HEK293 (cell line): Measurements from ENCODE around the gene ANKRD11.
"Not testable (repeated sequence)": the region's sequence is repeated elsewhere in the genome, so short reads cannot be mapped to it uniquely, and the experiment has no call there.

ENCODE experiments used
- CTCF ChIA-PET: fragments of 350-600 bp; formaldehyde crosslinking; extraction: SDS; loops from one replicate; lab custom pipeline; 2021; ENCODE audit warnings: antibody characterized with exemption; lab: Yijun Ruan, JAX
- POLR2A ChIA-PET: fragments of 300-600 bp; formaldehyde crosslinking; extraction: SDS; loops from one replicate; lab custom pipeline; 2020; ENCODE audit warnings: antibody characterized with exemption, inconsistent platforms; lab: Yijun Ruan, JAX
- H3K27ac ChIP-seq: fragments of 200-500 bp; sonication (Bioruptor generic); 2 replicates; pipeline ENCODE4 v1.5.1; 2014; ENCODE audit warnings: low read depth, low read length, control low read depth, inconsistent platforms; ENCODE audit errors: extremely low read depth
- H3K36me3 ChIP-seq, 2 experiments: fragments of 200-500 bp in 1 of 2; sonication (Bioruptor generic) in 1 of 2; 1 replicate in 1 of 2; 2 replicates in 1 of 2; pipeline ENCODE4 v1.5.1; 2014 to 2017; ENCODE audit warnings: inconsistent platforms in 2 of 2, low read length in 2 of 2; ENCODE audit not compliant: control insufficient read depth in 2 of 2, insufficient read depth in 1 of 2
- H3K4me1 ChIP-seq: fragments of 200-500 bp; sonication (Bioruptor generic); 2 replicates; pipeline ENCODE4 v1.5.1; 2014; ENCODE audit warnings: mild to moderate bottlenecking, low read length, inconsistent platforms; ENCODE audit not compliant: control insufficient read depth, insufficient read depth
- H3K4me3 ChIP-seq: 2 replicates; pipeline ENCODE4 v1.5.1; 2011; ENCODE audit warnings: low read depth, mild to moderate bottlenecking, control low read depth, low read length, moderate library complexity
- H3K9me3 ChIP-seq: fragments of 200-500 bp; sonication (Bioruptor generic); 2 replicates; pipeline ENCODE4 v1.5.1; 2014; ENCODE audit warnings: low read depth, low read length, inconsistent platforms; ENCODE audit not compliant: control insufficient read depth, insufficient read depth
- GFI1B ChIP-seq: fragments of 450-650 bp; formaldehyde crosslinking; IDR thresholded peaks from 2 replicates; pipeline ENCODE4 v1.5.1; 2016; ENCODE audit warnings: missing biosample characterization, missing genetic modification characterization
- ZBTB1 ChIP-seq: fragments of 450-650 bp; formaldehyde crosslinking; IDR thresholded peaks from 2 replicates; pipeline ENCODE4 v1.5.1; 2016; ENCODE audit warnings: missing biosample characterization, missing genetic modification characterization
- ZBTB20 ChIP-seq: fragments of 450-650 bp; formaldehyde crosslinking; IDR thresholded peaks from 2 replicates; pipeline ENCODE4 v1.5.1; 2016; ENCODE audit warnings: missing biosample characterization, missing genetic modification characterization
- ZNF132 ChIP-seq: fragments of 450-650 bp; formaldehyde crosslinking; IDR thresholded peaks from 2 replicates; pipeline ENCODE4 v1.5.1; 2017; ENCODE audit warnings: missing biosample characterization, missing genetic modification characterization, borderline replicate concordance
- ZNF133 ChIP-seq: fragments of 450-650 bp; formaldehyde crosslinking; IDR thresholded peaks from 2 replicates; pipeline ENCODE4 v1.5.1; 2016; ENCODE audit warnings: missing biosample characterization, missing genetic modification characterization
- ZNF140 ChIP-seq: fragments of 450-650 bp; formaldehyde crosslinking; IDR thresholded peaks from 2 replicates; pipeline ENCODE4 v1.5.1; 2016; ENCODE audit warnings: missing biosample characterization, missing genetic modification characterization
- ZNF24 ChIP-seq: fragments of 450-650 bp; formaldehyde crosslinking; IDR thresholded peaks from 2 replicates; pipeline ENCODE4 v1.5.1; 2016; ENCODE audit warnings: missing biosample characterization, missing genetic modification characterization
- ZNF324 ChIP-seq: fragments of 450-650 bp; formaldehyde crosslinking; IDR thresholded peaks from 2 replicates; pipeline ENCODE4 v1.5.1; 2016; ENCODE audit warnings: missing biosample characterization, missing genetic modification characterization
- ZNF354C ChIP-seq: fragments of 450-650 bp; formaldehyde crosslinking; IDR thresholded peaks from 2 replicates; pipeline ENCODE4 v1.5.1; 2016; ENCODE audit warnings: missing biosample characterization, missing genetic modification characterization, low read depth, borderline replicate concordance
- ZNF514 ChIP-seq: fragments of 450-650 bp; formaldehyde crosslinking; IDR thresholded peaks from 2 replicates; pipeline ENCODE4 v1.5.1; 2016; ENCODE audit warnings: missing biosample characterization, missing genetic modification characterization
- ZNF624 ChIP-seq: fragments of 450-650 bp; formaldehyde crosslinking; IDR thresholded peaks from 2 replicates; pipeline ENCODE4 v1.5.1; 2017; ENCODE audit warnings: missing biosample characterization, missing genetic modification characterization
- ZNF658 ChIP-seq: fragments of 450-650 bp; formaldehyde crosslinking; IDR thresholded peaks from 2 replicates; pipeline ENCODE4; 2016; ENCODE audit warnings: missing biosample characterization, missing genetic modification characterization
- ZNF785 ChIP-seq: fragments of 450-650 bp; formaldehyde crosslinking; IDR thresholded peaks from 2 replicates; pipeline ENCODE4 v1.5.1; 2016; ENCODE audit warnings: missing biosample characterization, missing genetic modification characterization
- TF ChIP-seq, protein P1 (sequence below): fragments of 450-650 bp; formaldehyde crosslinking; optimal IDR thresholded peaks from 2 replicates; pipeline ENCODE3; 2016; ENCODE audit warnings: missing biosample characterization, mild to moderate bottlenecking, missing genetic modification characterization
- TF ChIP-seq, protein P2 (sequence below): fragments of 450-650 bp; formaldehyde crosslinking; IDR thresholded peaks from 2 replicates; pipeline ENCODE4 v1.5.1; 2016; ENCODE audit warnings: missing biosample characterization, missing genetic modification characterization
- TF ChIP-seq, protein P3 (sequence below): fragments of 450-650 bp; formaldehyde crosslinking; IDR thresholded peaks from 2 replicates; pipeline ENCODE4 v1.5.1; 2016; ENCODE audit warnings: missing biosample characterization, missing genetic modification characterization

The ANKRD11 gene

DNA sequence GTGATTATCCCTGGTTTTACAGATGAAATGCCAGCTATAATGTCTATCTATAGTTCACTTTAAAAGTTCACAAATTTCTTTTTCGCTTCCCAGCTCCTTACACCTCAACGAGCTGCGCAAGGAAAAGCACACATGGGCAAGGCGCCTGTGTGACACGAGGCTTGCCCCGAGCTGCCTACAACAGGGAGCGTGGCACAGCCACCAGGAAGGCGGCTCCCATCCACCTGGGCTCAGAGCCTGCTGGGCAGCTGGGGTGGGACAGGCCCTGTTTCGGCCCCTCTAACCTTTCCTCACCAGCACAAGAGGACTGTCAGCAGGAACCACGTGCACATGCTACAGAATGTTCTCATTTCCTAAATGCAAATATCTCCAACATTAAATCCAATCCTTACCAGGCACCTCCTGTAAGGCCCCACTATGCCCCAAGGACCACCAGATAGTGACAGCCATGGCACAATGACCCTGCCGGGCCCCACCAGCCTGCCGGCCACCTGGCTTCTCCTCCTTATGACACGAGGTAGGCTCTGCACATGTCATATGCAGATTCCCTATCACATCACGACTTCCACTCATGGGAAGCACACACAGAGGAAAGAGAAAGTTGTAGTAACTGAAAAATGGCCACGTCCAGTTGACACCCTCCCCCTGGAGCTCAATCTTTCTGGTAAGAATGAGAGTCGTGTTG lies 180.8 kb downstream of the ANKRD11 start (continued):
- no peak for TF ChIP-seq ZNF658 (tag by site-specific recombination)
- TF ChIP-seq, protein P1, sequence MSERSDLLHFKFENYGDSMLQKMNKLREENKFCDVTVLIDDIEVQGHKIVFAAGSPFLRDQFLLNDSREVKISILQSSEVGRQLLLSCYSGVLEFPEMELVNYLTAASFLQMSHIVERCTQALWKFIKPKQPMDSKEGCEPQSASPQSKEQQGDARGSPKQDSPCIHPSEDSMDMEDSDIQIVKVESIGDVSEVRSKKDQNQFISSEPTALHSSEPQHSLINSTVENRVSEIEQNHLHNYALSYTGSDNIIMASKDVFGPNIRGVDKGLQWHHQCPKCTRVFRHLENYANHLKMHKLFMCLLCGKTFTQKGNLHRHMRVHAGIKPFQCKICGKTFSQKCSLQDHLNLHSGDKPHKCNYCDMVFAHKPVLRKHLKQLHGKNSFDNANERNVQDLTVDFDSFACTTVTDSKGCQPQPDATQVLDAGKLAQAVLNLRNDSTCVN (tag by site-specific recombination) = no peak
- no peak for TF ChIP-seq ZNF624 (tag by site-specific recombination)
- no peak for TF ChIP-seq ZNF514
- TF ChIP-seq ZBTB20 (tag by site-specific recombination) = no peak
- no peak for TF ChIP-seq ZBTB1 (tag by site-specific recombination)
- no peak for TF ChIP-seq ZNF24 (tag by site-specific recombination)
- no peak for TF ChIP-seq GFI1B
- TF ChIP-seq ZNF132 = no peak

DNA sequence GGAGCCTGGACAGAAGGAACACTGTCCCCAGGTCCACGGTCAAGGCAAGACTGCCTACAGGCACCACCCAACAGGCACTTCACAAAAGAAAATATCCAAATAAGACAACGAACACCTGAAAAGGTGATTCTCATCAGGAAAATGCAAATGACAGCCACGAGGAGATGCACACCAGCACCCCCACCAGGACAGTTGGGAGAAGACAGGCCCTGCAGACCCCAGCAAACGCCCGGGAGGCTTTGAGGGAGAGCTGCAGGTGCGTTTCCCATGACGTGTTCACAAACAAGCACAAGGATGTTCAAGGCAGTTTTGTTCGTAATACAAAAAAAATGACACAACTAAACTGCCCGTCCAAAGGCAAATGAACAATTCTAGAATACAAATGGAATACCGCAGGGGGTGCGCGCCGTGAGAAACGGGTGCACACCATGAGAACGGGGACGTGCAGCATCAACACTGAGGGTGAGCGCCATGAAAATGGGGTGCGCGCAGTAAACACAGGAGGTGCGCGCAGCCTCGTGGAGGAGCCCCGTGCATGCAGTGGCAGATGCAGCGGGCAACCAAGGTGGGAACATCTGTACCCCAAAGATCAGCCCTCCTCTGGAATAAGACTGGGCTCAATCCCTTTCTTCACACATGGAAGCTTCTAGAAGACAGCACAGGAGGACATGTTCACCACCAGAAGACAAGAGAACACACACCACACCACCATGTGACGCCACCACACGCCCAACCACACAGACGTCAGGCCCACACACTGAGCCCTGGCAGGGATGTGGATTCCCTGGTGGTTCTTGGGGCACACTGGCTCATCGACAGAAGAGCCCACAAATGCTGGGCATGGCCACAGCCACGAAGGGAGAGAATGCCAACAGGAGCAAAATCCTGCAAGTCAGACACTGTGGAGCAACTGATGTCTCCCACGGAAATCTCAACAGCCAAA lies 181.7 kb downstream of the ANKRD11 start:
- Histone ChIP-seq H3K4me1 (no peaks in the 10 kb centered on the region), H3K27ac (no peak overlapping the region), H3K9me3 (no peaks in the 10 kb centered on the region), H3K4me3 (no peak overlapping the region), H3K36me3 (peaks cover 0 to 57% of the 10 kb centered on the region in 2 experiments; a peak in 2 of 3 replicates)
- CTCF ChIA-PET = interaction anchor here (0.6 to 0.9 kb wide), 2 partner anchors 20 to 393 kb away, joined by 3 to 4 read pairs; partner anchors contain the start of gene SPATA2L
- TF ChIP-seq ZNF785 (0 out of 2 replicates have a peak, but pooled peaks have one; percentile 68), ZNF354C (tag by site-specific recombination) (no peak)
- TF ChIP-seq, protein P2, sequence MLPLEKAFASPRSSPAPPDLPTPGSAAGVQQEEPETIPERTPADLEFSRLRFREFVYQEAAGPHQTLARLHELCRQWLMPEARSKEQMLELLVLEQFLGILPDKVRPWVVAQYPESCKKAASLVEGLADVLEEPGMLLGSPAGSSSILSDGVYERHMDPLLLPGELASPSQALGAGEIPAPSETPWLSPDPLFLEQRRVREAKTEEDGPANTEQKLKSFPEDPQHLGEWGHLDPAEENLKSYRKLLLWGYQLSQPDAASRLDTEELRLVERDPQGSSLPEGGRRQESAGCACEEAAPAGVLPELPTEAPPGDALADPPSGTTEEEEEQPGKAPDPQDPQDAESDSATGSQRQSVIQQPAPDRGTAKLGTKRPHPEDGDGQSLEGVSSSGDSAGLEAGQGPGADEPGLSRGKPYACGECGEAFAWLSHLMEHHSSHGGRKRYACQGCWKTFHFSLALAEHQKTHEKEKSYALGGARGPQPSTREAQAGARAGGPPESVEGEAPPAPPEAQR (tag by site-specific recombination) = no peak
- TF ChIP-seq, protein P3, sequence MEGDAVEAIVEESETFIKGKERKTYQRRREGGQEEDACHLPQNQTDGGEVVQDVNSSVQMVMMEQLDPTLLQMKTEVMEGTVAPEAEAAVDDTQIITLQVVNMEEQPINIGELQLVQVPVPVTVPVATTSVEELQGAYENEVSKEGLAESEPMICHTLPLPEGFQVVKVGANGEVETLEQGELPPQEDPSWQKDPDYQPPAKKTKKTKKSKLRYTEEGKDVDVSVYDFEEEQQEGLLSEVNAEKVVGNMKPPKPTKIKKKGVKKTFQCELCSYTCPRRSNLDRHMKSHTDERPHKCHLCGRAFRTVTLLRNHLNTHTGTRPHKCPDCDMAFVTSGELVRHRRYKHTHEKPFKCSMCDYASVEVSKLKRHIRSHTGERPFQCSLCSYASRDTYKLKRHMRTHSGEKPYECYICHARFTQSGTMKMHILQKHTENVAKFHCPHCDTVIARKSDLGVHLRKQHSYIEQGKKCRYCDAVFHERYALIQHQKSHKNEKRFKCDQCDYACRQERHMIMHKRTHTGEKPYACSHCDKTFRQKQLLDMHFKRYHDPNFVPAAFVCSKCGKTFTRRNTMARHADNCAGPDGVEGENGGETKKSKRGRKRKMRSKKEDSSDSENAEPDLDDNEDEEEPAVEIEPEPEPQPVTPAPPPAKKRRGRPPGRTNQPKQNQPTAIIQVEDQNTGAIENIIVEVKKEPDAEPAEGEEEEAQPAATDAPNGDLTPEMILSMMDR (tag by site-specific recombination) = peak; percentile 30; the same call in 1 of the 2 replicates
- POLR2A ChIA-PET = interaction anchor here (0.5 kb wide), 1 partner anchor 36 kb away, joined by 3 read pairs; no protein-coding TSS in a partner anchor

DNA sequence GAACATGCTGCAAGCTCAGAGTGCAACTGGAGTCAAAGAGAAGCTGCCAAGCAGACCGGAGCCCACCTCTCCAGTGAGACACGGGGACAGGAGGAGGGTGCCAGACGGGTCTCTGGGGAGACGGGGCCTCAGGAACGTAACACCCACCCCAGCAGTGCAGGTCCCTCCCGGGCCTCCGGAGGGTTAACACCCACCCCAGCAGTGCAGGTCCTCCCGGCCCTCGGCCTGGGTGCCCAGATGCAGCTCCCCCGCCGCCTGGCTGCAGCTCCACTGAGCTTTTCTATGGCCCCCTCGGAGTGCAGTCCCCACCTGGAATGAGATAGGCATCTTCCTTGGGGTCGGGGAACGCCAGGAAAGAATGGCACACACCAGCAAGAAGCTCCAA lies 182.9 kb downstream of the ANKRD11 start:
- Histone ChIP-seq H3K4me3 (no peak overlapping the region), H3K36me3 (peaks cover 0 to 55% of the 10 kb centered on the region in 2 experiments; a peak in 2 of 3 replicates), H3K27ac (no peak overlapping the region), H3K4me1 (no peaks in the 10 kb centered on the region), H3K9me3 (no peaks in the 10 kb centered on the region)
- ChIA-PET CTCF (interaction anchor here (0.6 to 0.9 kb wide), 4 partner anchors 9 to 487 kb away, joined by 3 read pairs; no protein-coding TSS in a partner anchor), POLR2A (no interaction called here)
- TF ChIP-seq ZNF133 (tag by site-specific recombination) (no peak), ZNF140 (tag by site-specific recombination) (no peak), ZNF324 (tag by site-specific recombination) (no peak)

DNA sequence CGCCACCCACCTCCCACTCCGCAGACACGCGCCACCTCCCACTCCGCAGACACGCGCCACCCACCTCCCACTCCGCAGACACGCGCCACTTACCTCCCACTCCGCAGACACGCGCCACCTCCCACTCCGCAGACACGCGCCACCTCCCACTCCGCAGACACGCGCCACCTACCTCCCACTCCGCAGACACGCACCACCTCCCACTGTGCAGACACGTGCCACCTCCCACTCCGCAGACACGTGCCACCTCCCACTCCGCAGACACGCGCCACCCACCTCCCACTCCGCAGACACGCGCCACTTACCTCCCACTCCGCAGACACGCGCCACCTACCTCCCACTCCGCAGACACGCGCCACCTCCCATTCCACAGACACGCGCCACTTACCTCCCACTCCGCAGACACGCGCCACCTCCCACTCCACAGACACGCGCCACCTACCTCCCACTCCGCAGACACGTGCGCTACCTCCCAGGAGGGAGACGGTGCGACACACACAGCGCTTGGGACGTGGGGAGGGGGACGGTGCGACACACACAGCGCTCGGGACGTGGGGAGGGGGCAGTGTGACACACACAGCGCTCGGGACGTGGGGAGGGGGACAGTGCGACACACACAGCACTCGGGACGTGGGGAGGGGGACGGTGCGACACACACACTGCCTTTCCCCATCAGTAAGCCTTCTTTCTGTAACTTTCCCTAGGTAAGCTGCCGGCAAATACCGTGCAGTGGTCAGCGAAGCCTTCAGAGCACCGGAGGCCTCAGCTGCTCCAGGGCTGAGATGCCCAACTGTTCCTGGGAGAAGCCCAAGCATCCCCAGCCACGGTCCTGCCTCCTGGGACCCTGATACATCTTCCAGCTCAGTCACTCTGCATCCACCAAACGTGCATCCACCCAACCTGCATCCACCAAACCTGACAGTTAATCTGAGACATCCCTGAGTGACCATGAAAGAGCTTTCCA lies 183.6 kb downstream of the ANKRD11 start:
- CTCF ChIA-PET = interaction anchor here (0.6 to 0.8 kb wide), 2 partner anchors 9 to 59 kb away, joined by 3 read pairs; no protein-coding TSS in a partner anchor
- H3K4me3 ChIP-seq, H3K4me1 ChIP-seq, H3K9me3 ChIP-seq, H3K27ac ChIP-seq, POLR2A ChIA-PET: not testable (repeated sequence)
- peaks cover 0 to 52% of the 10 kb centered on the region in 2 experiments; a peak in 2 of 3 replicates for H3K36me3 ChIP-seq
